ENCODE measurements around the gene SPATA6L.

GRCh38 chr9:4690144-4690543, 23.9 kb upstream of the SPATA6L start:
- TF ChIP-seq CTCF (IDR thresholded peaks at IDR 0.05; ENCODE audit: insufficient read depth, low read length, poor library complexity, severe bottlenecking), result no peak
- TF ChIP-seq EZH2phosphoT487 (conservative IDR thresholded peaks at IDR 0.05; ENCODE audit: low read length), result no peak

Data from SU-DHL-6 (cell line).